ENCODE data around the gene PRELID2. TPM values are rescaled to one million over a fixed set of nuclear protein-coding genes. Genes with fewer than 3 reads are reported as not detected.

Gene PRELID2
- total RNA-seq, 1 experiment from 2014 or later: 26.0 TPM

GRCh38 chr5:145854651-145855258 is 19.6 kb upstream of the PRELID2 start:
- no peak overlapping the region for H3K4me3 ChIP-seq (ENCODE audit: low read depth, low read length)
- H3K36me3 ChIP-seq (ENCODE audit: control insufficient read depth, insufficient read depth, low read length): no peaks in the 10 kb centered on the region
- BruUV-seq (replicated peaks): no TSS peak
- POLR2A ChIA-PET: interaction anchor here (1.0 kb wide), 1 partner anchor 19 kb away, joined by 3 read pairs; the partner anchor contains the start of gene PRELID2
- TF ChIP-seq CTCF (IDR thresholded peaks at IDR 0.05; ENCODE audit: insufficient read depth in 1 of 2, low read depth in 1 of 2, low read length in 1 of 2, severe bottlenecking in 1 of 2, unreplicated experiment in 1 of 2): no peak
- H3K27me3 ChIP-seq (replicated peaks; ENCODE audit: control insufficient read depth, insufficient read depth, low read length): no peaks in the 10 kb centered on the region
- Mint-ChIP-seq H3K4me3 (ENCODE audit: unreplicated experiment) (peak overlapping the region; percentile 23), H3K36me3 (ENCODE audit: insufficient read depth, unreplicated experiment) (no peaks in the 10 kb centered on the region), H3K27ac (ENCODE audit: unreplicated experiment) (peak overlapping the region; percentile 62), H3K9me3 (ENCODE audit: unreplicated experiment) (no peaks in the 10 kb centered on the region), H3K27me3 (ENCODE audit: insufficient read depth, unreplicated experiment) (no peaks in the 10 kb centered on the region), H3K4me1 (ENCODE audit: low read depth, unreplicated experiment) (peaks cover 36% of the 10 kb centered on the region)
- no peaks in the 10 kb centered on the region for H3K9me3 ChIP-seq
- intact Hi-C loops (cut with micrococcal nuclease; ENCODE audit: unreplicated experiment): loop anchor here (1.0 kb wide), 2 partner anchors 19 to 34 kb away; partner anchors contain the start of gene PRELID2
- CTCF ChIA-PET: interaction anchor here (0.9 to 1.4 kb wide), 2 partner anchors 19 to 33 kb away, joined by 5 to 6 read pairs; partner anchors contain the start of gene PRELID2
- H3K4me1 ChIP-seq: peaks cover 39% of the 10 kb centered on the region
- DNase-seq: peak; percentile 69 to 86

DNA sequence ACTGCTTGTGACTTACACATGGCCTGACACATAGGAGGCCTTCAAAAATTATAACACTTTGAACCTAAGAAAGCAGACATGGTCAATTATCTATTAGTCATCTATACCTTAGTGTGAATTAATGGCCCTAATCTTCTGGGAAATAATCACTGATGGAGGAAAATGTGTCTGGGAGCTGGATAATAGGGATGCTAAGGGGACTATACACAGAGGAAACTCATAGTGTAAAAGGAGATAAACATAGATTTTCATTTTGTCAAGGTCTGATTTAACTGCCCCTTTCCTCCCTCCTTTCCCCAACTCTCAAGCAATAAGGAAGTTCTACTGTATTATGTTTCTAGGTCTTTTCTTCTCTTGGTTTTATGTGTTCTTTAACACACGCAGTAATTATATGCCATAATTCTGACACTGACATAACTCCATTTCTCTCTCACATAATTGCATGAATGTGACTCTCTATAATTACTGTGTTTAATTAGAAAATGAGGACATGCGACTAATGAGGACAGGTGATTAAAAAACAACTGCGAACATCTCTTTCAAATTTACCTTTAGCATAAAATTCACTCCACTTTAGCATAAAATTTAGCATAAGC is 18.7 kb upstream of the PRELID2 start:
- H3K4me1 Mint-ChIP-seq (ENCODE audit: low read depth, unreplicated experiment): peaks cover 28% of the 10 kb centered on the region
- CTCF ChIA-PET: interaction anchor here (1.4 kb wide), 1 partner anchor 34 kb away, joined by 5 read pairs; no protein-coding TSS in a partner anchor
- intact Hi-C loops (cut with micrococcal nuclease; ENCODE audit: unreplicated experiment): loop anchor here (1.0 kb wide), 2 partner anchors 19 to 34 kb away; partner anchors contain the start of gene PRELID2

More for the DNA sequence above, 18.7 kb upstream of the PRELID2 start:
- no peak overlapping the region for H3K4me3 Mint-ChIP-seq (ENCODE audit: unreplicated experiment)
- H3K27ac Mint-ChIP-seq (ENCODE audit: unreplicated experiment): peak overlapping the region; percentile 62
- Histone ChIP-seq H3K36me3 (ENCODE audit: control insufficient read depth, insufficient read depth, low read length) (no peaks in the 10 kb centered on the region), H3K4me1 (peaks cover 34% of the 10 kb centered on the region), H3K9me3 (no peaks in the 10 kb centered on the region), H3K27me3 (replicated peaks; ENCODE audit: control insufficient read depth, insufficient read depth, low read length) (no peaks in the 10 kb centered on the region), H3K4me3 (ENCODE audit: low read depth, low read length) (no peak overlapping the region)
- no peak for TF ChIP-seq CTCF (IDR thresholded peaks at IDR 0.05; ENCODE audit: insufficient read depth in 1 of 2, low read depth in 1 of 2, low read length in 1 of 2, severe bottlenecking in 1 of 2, unreplicated experiment in 1 of 2)
- H3K27me3 Mint-ChIP-seq (ENCODE audit: insufficient read depth, unreplicated experiment): no peaks in the 10 kb centered on the region
- POLR2A ChIA-PET: interaction anchor here (1.0 kb wide), 1 partner anchor 18 kb away, joined by 3 read pairs; the partner anchor contains the start of gene PRELID2
- H3K36me3 Mint-ChIP-seq (ENCODE audit: insufficient read depth, unreplicated experiment): no peaks in the 10 kb centered on the region
- H3K9me3 Mint-ChIP-seq (ENCODE audit: unreplicated experiment): no peaks in the 10 kb centered on the region
- no TSS peak for BruUV-seq (replicated peaks)
- DNase-seq: no peak

Data from Caco-2 (cell line).